ENCODE data around the gene THRB.

The THRB gene

DNA sequence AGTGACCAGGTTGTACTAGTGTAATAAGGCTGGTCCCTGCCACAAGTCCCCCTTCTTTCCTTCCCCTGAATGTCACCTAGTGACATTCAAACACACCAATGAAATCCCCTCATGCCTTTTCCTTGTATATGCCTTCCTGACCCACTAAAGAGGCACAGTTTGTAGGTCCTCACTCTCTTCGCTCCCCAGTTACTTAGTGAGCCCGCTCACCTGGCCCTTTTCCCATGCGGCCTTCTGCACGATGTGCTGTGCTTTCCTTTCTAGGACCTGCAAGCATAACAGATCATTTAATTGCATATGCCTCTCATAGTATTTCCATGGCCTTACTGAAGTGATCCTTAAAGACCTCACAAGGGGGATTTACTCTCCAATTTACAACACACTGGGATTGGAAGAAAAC is 146.3 kb downstream of the THRB start:
- DNase-seq (ENCODE audit: low spot score): no peak

GRCh38 chr3:24344784-24345439 is 149.7 kb downstream of the THRB start:
- DNase-seq (ENCODE audit: low spot score): no peak

DNA sequence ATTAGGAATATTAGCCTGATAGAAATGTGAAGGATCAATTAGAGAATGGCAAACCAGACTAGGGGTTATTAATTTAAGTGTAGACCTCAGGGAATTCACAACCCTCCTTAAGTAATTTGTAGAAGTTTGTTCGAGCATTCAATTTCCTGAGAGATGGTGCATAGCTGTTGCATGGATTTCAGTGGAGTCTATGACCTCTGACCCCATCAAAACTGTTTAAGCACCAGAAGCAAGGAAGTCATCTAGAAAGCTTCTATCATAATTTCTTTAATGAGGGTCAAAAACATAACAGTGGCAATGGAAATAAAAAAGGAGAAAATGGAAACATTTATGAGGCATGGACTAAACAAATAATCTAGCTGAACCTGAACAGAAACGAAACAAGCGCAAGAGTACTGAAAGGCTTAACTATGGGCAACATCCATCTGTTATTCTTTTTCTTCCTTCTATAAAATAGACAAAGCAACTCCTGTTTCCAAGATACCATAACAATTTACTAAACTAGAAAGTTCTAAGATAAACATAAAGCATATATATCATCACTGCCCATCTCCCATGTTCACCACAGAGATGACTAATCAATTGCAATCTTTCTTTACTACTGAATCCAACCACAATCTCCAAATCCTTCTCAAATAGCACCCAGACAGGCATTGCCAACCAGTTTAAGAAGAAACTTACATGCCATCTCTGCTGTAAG is 151.4 kb downstream of the THRB start:
- no peak for DNase-seq (ENCODE audit: low spot score)

DNA sequence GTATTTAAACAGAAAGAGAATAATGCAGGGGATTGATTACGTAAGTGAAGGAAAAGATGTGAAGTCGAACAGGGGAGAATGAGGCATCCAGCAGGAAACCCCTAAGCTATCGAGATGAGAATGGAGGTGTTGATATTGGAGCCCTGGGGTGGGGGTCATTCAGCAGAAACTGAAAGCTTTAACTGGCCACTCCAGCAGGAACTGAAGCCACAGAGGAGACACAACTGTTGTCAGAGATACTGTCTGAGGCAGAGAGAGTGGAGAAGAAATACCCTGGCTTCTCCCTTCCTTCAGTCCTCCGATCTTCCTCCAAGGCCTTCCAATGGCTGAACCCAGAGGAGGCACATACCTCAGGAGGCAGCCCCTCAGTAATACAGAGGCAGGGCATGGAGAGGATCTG is 152.4 kb downstream of the THRB start:
- DNase-seq (ENCODE audit: low spot score): no peak

- no peak for DNase-seq (ENCODE audit: low spot score)
Measured at GRCh38 chr3:24341668-24342067, 153.0 kb downstream of the THRB start.

GRCh38 chr3:24340966-24341365 is 153.7 kb downstream of the THRB start:
- DNase-seq (ENCODE audit: low spot score): no peak

- DNase-seq (ENCODE audit: low spot score): no peak
Measured at GRCh38 chr3:24340161-24340560, 154.5 kb downstream of the THRB start.

GRCh38 chr3:24339266-24339825 is 155.3 kb downstream of the THRB start:
- DNase-seq (ENCODE audit: low spot score): no peak

DNA sequence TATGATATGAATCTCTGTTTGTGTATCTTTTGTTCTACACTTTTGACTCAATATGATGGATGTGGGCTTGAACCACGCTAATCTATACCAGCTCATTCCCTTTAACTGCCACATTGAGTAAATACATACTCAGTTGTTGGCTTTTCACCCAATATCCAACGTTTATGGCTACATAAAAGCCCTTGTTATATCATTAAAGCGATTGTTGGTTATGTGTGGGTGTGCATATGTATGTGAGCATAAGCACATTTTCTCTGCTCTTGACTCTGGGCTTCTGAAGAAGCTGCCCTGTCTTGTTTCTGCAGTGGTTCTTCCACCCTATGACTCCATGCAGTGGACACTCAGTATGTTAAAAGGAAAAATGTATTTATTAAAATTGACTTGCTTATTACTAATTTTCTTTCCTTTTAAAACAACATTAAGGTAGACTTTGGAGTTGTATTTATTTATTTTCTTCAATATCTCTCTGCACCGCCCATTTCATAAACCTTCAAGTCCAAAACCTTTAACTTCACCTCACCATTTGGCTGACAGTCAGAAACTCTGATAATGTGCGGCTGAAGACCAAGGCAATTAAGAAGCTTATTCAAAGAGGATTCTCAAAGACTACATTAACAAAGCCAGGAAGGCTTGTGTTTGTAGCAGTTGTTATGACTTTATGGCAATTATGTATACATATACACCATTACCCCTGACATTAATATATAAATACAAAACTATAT is 156.1 kb downstream of the THRB start:
- no peak for DNase-seq (ENCODE audit: low spot score)

DNA sequence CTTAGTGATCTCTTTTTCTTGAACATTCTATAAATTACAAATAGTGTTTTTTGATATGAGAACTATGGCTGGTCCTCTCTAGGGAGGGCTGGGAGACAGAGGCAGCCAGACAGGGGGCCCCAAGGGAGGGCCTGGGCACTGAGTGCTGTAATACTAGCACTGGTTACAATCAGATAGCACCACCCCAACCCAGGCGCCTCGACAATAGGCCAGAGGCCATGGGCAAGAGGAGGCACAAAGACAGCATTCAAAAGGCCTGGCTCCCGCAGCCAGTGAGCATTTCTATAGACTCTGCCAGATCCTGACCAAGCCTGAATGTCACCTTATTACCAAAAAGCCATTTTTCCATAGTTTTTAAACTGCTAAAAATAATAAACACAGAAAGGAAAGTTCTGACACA is 158.5 kb downstream of the THRB start:
- DNase-seq (ENCODE audit: low spot score): no peak

GRCh38 chr3:24332092-24332491 is 162.6 kb downstream of the THRB start:
- no peak for DNase-seq (ENCODE audit: low spot score)

DNA sequence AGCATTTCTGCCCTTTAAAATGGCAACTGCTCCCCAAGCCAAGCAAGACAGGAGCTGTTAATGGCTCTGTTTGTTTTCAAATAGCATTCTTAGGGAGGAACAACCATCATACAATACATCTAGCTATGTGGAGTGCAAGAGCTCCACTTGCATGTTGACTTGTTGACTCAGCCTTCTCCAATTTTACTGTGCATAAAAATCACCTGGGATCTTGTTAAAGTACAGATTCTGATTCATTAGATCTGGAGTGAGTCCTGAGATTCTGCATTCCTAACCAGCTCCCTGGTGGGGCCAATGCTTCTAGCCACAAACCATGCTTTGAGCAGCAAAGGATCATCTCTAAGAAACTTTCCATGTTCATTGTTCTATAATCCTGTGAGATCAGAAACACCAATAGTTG is 171.4 kb downstream of the THRB start:
- no peak for DNase-seq (ENCODE audit: low spot score)

GRCh38 chr3:24320601-24321000 is 174.0 kb downstream of the THRB start:
- DNase-seq (ENCODE audit: low spot score): no peak

- DNase-seq (ENCODE audit: low spot score): no peak
Measured at GRCh38 chr3:24318677-24319287, 175.9 kb downstream of the THRB start.

DNA sequence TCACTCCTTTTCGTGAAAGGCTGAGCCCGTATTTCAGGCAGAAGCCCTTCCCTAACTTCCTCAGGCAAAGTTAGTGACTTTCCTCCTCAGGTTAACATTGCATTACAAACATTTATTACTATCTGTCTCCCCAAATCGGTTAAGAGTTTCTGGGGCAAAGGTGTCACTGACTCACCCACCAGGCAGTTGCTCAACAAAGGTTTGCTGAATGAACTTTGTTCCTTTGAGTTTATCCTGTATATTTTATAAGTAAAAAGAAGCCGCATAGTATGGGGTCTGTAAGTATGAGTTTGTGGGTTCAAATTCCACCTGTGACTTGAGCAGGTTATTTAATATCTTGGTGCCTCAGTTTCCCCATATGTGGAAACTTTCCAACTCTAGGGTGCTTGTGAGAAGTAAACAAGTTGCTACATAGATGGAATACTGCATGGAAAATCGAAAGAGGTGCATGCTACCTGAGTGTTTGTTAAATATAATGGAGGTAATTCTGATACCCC is 177.7 kb downstream of the THRB start:
- DNase-seq (ENCODE audit: low spot score): no peak

- DNase-seq (ENCODE audit: low spot score): no peak
Measured at GRCh38 chr3:24315971-24316370, 178.7 kb downstream of the THRB start.

DNA sequence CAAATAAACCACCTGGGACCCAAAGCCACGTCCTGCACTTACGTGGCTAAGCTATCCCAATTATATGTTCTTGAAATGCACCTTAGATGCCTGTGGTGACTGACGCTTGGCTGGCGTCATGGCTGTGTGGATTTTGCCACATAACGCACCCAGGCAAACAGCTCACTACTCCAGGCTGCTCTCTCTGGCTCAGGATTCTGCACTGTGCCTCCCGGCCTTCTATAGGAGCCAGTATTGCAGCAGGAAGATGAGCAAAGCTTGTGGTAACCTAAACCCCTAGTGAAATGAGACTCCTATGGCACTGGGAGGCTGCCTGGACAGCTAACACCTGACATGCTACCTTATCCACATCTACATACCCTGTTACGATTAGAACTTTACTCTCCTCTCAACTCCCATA is 179.3 kb downstream of the THRB start:
- no peak for DNase-seq (ENCODE audit: low spot score)

- DNase-seq (ENCODE audit: low spot score): no peak
Measured at GRCh38 chr3:24311881-24312280, 182.8 kb downstream of the THRB start.

DNA sequence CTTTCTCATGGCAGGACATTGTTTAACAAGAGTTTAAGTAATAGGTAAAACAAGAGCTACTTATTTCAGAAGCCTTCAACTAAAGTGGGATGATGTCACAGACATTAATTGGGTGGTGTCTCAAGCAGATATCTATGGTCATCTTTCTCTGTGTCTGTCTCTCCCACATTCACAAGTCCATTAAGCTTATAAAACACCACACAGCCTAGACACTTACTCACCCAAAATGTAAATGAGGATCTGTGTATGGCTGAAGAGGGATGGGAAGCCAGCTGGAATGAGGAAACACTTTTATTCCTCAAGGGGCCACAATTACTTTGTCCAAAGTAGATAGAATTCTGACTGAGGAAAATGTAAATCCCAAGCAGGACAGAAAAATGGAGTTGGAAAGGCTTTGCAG is 183.8 kb downstream of the THRB start:
- DNase-seq (ENCODE audit: low spot score): no peak

- no peak for DNase-seq (ENCODE audit: low spot score)
Measured at GRCh38 chr3:24306518-24306917, 188.1 kb downstream of the THRB start.

- DNase-seq (ENCODE audit: low spot score): peak; percentile 58
Measured at GRCh38 chr3:24305795-24306467, 188.7 kb downstream of the THRB start.

Measured in ecto neural progenitor cell (in vitro differentiated cells).